ENCODE measurements around the gene ZNRF3.
"Not testable (repeated sequence)": the region's sequence is repeated elsewhere in the genome, so short reads cannot be mapped to it uniquely, and the experiment has no call there.

The ZNRF3 gene

DNA sequence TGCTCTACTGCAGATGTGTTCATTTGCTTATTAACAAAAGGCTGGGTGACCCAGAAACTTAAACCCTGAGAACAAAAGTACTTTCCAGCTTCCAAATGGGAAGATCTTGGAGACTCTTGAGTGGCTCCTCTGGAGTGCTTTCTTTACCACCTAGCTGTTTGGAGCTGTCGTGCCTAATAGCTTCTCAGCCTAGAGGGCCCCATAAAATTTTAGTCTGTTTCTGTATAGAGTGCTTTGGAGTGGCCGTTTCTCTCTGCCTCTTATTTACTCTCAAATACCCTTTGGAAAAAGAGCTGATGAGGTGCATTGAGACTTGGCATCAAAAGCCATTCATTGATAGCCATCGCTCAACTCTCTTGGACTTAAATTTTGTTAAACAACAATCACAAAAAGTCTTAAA lies 50.7 kb downstream of the ZNRF3 start:
- DNase-seq, result no peak

DNA sequence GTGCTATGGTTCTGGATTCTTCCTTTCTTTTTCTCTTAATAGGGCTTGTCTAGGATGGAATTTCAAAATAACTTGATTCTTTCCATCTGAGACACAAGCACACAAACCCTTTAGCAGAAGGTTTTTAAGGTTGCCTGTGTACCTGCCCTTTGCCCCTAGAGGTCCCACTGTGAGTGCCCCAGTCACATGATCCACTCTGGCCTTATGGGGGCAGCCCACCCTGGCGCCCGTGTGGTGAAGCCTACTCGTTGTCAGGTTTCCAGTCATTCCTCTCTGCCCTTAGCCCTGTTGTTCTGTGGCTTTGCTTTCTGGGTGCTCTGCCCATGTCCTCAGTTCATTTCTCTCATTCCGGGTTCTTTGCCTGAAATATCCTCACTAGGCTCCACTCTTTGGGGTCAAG lies 51.8 kb downstream of the ZNRF3 start:
- DNase-seq, result no peak

DNA sequence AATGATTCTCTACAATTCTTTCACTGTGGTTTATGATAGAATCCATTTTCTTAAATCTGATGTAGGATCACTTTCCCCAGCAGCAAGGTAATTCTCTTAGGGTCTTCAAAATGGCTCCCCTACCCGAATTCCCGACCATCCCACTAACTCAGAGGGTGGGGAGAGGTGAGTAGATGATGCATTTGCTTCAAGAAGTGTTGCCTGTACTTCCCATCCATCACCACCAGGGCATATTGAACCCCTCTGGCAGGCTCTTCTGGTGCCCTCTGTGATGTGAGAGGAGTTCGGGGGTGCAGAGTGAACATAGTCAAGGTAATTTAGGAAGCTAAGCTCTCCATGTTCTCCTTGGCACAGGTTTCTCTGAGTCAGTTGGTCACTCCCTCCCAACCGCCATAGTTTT lies 52.3 kb downstream of the ZNRF3 start:
- DNase-seq, result no peak

DNA sequence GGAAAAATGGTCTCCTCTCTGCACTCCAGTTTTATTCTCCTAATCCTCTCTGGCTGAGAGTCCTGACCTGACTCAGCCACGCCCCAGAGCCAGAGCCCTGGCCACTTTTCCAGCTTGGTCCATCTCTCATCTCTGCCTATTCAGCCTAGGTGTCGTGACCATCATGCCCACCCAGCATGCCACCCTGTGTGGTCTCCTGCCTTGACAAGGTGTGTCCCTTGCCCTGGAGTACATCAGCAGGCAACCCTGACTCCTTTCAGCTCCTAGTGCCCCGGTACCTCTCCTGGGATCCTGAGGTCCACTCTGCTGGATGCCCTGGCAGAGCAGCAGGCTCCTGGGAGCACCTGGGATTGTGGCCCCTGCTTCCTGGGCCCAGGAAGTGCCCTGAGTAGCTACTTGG lies 52.8 kb downstream of the ZNRF3 start:
- no peak for DNase-seq

DNA sequence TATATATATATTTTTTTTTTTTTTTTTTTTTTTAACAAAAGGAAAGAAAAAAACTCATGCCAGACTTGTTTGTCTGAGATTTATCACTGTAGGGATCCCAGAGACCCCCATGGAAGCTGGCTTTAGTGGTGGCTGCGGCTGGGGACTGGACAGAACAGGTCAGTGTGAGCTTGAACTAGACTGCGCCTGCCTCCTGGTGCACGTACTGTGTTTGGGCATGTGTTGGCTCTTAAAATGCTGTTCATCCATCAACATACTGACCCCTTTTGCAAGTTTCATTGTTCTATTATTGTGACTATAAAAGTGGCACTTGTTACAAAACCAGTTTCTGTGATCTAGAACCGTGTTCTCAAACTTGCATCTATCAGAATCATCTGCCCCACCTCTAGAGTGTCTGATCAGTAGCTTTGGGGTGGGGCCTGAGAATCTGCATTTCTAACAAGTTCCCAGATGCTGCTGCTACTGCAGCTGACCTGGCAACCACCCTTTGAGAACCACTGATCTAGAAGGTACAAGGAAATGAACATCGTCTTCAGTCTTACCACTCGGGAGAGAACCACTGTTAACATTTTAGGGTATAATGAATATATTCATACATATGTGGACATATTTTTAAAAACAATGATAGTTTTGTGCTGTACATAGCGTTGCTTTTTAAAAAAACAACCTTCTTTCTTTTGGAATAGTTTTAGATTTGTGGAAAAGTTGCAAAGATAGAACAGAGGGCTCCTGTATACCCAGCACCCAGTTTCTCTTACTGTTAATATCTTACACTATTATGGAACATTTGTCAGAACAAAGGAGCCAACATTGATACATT lies 54.0 kb downstream of the ZNRF3 start:
- DNase-seq, result no peak

DNA sequence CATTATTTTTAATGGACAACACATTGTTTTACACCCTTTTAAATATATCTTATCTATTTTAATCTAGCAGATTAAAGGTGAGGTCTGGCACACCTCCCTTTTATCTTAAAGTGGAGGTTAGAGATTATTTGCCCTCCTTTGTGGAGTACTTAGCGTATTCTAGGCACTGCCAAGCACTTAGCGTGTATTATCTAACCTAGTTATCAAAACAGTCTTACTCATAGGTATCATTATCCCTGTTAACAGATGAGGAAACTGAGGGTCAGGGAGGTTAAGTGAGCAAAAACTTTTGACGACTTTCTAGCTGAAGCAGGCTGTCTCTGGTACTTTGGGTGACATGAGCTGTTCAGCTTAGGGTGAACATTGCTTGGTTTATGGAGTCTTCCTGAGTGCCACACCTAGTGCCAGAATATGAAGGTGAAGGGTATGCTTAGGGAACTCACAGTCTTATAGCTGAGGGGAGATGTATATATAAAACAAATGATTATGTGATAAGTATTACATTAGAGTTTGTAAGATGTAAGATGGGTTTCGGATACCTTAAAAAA lies 55.0 kb downstream of the ZNRF3 start:
- DNase-seq, result no peak

DNA sequence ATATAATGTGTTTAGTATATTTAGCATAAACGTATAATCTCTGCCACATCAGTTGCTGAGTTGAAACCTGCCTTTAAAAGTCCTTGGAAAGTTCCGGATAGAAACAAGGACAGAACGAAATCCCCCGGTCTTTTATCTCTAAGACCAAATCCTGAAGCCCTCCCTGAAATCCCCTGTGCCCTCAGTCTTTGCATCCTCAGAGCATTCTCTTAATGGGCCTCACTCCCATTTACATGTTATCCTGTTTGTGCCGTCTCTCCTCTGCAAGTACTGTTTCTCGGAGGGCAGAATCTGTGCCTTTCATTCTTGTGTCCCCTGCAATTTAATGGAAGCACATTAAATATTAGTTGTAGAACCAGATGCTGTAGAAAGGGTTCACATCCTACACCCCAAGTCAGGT lies 56.0 kb downstream of the ZNRF3 start:
- no peak for DNase-seq

DNA sequence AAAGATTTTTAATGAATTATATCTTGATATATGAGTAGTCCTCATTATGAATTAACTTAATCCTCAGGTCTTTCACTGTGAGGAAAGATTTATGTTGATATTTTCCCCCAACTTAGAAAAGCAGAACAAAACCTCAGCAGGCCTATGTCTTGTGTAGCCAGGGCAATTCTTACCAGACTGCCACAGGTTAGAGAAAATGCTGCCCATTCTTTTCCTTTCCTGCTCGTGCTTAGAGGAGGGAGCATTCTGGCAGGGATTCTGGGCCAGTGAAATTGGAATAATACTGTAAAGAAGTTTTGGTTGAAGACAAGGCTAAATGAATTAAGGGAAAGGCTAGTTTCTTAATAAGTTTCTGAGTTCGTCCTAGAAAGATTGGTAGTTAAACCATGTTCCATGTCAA lies 56.6 kb downstream of the ZNRF3 start:
- DNase-seq, result no peak

DNA sequence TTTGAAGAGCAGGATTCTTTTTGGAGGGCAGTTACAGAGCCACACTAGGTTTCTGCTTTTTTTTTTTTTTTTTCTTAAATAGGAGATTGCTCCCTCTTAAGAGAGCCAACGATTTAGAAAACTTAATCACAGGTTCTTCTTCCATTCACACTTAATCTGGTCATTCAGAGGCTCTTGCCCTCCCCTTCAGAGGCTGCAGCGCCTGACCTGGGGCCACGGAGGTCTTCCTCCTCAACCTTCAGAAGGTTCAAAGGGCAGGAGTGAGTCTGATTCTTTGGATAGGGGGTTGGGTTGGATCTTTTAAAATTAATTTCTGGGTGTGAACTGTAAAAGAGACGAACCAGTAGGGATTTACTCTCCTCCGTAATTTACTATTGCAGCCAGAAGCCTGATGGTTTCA lies 57.1 kb downstream of the ZNRF3 start:
- no peak for DNase-seq

DNA sequence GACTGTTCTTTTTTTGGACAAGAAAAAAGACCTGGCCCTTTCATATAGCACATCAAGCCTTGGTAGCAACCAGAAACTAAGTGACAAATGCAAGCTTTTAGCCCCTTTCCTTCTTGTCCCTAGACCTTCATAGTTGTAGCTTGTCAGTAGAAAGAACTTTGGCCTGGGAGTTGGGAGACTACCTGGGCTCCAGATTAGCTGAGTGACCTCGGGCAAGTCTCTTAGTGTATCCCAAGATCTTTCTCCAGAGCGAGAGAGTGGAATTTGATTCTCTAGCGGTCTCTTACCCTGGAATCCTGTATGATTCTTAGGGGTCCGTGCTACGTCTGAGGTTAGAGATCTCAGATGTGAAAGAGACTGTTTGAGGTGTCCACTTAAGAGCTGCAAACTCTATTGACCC lies 59.0 kb downstream of the ZNRF3 start:
- no peak for DNase-seq

DNA sequence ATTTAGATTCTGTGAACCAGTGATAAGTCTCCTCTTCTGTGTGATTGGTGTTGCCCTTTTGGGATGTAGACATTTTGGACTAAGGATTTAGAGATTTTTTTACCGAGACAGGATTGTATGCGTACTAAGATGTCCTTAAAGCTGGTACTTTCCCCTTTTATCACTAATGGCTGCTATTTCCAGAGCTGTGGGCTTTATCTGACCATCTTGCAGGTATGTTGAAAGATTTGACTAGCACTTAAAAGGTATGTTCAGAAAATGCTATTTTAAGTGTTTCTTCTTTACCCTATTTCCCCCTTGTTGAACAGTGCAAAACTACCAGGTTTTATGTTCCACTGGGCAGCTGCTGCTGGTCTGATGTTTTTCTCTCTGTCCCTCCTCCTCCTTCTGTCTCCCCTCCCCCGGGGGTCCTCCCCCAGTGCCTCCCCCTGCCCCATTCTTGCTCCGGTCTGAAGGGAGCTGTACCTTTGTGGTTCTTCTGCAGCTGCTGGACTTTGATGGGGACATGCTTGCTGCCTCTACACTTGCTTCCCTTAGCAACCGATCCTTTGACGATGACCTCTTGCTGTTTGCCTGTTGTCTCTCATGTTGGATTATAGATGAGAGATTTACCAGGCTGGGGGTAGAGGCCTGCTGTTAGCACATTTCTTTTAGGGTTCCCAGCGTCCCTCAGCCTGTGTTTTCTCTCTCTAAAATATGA lies 59.6 kb downstream of the ZNRF3 start:
- no peak for DNase-seq

DNA sequence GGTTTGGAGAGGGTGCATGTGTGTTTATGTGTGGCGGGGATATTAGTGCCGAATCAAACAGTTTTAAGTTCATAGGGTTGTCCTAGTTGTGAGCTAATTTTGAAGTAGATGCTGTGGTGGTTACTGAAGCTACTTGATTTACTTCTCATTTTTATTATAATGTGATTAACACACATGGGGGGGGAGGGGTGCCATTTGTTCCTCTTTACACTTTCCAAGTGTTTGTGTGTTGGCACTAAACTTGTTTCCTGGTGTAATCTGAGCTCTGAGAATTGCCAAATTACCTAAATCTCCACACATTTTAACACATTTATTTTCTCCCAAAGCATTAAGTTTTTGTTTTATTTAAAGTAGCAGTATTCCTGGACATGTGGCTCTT lies 60.1 kb downstream of the ZNRF3 start:
- DNase-seq, result no peak

DNA sequence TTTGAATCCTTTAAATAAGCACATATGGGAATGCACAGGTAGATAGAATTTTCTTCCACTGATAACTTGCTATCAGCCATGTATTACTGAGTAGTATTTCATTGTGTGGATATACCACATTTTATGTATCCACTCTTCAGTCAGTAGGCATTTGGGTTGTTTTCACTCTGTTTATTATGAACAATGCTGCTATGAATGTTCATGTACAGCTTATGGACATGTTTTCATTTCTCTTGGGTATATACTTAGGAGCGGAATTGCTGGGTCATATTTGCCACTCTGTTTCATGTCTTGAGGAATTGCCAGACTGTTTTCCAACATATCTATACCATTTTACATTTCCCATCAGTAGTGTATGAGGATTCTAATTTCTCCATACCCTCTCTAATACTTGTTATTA lies 63.8 kb downstream of the ZNRF3 start:
- DNase-seq, result no peak

DNA sequence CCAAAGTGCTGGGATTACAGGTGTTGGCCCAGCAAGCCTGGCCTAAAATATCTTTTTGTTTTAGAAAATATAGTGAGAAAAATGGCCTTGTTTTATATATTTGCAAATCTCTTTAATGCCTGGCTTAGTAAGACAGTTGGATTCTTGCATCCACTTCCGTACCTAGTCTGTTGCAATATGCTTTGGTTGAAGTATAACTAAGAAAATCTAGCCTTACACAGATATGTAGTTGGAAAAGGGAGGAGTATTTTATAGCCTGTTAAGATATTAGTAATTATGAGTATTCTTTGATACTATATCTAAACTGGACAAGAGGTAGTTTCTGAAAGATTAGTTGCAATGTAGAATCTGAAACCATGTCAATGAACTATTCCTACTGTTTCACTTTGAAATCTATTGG lies 65.1 kb downstream of the ZNRF3 start:
- DNase-seq, result no peak

DNA sequence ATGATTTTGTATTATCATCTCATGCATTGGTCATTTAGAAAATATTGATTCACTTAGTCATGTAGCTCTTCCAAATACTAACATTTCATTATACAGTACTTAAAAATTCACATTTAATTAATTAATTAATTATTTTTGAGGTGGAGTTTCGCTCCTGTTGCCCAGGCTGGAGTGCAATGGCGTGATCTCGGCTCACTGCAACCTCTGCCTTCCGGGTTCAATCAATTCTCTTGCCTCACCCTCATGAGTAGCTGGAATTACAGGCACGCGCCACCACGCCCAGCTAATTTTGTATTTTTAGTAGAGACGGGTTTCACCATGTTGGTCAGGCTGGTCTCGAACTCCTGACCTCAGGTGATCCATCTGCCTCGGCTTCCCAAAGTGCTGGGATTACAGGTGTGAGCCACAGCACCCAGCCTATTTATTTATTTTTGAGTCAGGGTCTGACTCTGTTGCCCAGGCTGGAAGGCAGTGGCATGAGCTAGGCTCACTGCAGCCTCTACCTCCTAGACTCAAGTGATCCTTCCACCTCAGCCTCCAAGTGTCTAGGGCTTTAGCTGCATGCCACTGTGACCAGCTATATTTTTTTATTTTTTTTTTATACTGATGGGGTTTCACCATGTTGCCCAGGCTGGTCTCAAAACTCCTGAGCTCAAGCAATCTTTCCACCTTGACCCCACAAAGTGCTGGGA lies 65.6 kb downstream of the ZNRF3 start:
- DNase-seq, result not testable (repeated sequence)

DNA sequence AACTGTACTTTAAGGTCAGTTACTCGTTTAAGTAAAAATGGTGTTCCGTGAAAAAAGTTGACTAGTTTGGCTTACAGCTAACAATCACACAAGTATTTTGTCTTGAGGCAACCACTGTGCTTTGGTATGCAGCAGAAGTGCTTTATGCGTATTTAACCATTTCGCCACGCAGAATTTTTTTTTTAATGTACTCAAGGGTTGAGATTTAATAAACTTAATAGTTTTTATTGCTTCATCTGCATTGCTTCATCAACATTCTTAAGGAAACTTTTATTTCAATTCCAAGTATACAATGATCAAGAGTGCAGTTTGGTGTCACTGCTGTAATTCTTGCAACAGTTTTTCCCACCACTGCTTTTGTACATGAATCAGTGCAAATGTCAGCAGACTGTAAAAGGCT lies 66.4 kb downstream of the ZNRF3 start:
- no peak for DNase-seq

DNA sequence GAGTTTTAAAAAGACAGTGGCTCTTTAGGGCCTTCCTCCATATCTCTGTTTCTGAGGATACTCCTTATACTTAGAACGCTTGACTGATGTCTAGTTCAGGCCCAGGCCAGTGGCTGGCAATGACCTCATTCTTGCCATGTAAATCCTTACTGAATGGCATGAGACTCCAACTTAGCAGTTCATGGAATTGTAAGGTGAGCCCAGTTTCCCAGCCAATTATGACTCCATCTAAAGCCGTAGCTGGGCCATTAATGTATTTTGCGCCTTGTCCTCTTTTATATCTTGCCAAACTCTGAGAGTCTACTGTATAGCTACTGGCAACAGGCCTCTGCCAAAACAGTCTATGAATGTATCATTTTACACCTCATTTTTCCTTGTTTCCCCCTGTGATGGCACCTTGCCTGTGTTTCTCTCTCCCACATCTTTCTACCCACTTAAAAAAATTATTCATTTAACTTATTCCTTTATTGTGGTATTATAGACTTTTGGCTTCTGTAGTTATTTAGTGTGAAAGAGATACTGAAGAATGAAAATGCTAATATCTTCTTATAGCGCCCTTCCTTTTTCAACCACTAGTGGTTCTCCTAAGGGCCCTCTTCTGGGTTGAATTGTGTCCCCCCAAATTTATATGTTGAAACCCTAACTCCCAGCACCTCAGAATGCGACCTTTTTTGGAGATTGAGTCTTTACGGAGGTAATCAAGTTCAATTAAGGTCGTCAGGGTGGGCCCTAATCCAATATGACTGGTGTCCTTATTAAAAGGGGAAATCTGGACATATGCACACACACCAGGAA lies 67.4 kb downstream of the ZNRF3 start:
- DNase-seq, result no peak

DNA sequence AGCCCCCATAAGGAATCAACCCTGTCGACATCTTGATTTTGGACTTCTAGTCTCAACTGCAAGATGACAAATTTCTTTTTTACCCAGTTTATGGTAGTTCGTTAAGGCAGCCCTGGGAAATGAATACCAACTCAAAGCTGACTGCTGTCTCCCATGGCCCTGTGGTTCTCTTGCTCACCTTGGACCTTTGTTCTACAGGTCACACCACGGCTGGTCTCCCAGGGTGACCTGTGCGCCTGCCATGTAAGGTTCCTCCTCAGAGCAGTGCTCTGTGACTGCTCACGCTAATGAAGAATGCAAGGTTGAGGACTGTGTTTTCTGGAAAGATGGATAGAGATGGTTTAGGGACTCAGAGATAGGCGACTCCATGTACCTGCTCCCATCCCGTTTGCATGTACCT lies 68.2 kb downstream of the ZNRF3 start:
- DNase-seq, result no peak

DNA sequence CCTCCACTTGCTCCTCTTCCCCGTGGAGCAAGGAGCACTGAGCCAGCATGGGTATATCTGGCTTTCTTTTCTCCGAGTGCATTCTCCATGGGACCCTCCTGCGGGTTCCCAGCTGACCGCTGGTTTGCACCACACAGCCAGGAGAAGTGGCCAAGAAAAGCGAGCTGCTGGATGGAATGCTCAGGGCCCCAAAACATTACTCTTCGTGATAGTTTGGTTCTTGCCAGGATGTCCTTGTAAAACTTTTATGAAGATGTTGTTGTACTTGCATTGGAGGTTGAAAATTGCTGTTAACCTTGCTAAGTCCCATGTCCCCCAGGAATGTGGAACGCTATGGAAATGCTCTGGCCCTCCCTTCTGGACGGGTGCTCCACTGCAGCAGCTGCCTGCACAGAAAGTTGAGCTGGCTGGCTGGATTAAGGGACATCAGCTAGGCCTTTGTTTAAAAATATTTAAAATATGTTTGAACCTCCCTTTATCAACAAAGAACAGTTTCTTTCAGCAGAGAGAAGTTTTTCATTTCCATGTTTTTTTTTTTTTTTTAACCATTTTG lies 68.7 kb downstream of the ZNRF3 start:
- no peak for DNase-seq

DNA sequence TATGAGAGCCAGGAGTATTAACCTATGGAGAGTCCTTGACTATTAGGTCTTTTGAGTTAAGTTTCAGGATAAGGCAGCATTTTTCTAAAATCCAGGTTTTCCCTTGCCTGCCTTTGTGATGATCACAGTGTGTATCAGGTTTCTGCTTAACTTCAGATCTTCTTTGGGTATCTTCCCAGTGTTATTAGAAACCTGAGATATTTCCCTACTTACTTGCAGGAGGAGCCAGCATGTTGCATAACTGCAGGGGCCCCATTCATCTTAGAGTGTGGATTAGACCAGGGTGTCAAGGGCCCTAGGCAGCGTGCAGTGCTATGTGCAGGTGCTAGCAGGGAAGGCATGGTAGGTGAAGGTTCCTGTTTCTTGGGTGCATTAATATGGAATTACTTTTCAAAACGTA lies 69.5 kb downstream of the ZNRF3 start:
- no peak for DNase-seq

DNA sequence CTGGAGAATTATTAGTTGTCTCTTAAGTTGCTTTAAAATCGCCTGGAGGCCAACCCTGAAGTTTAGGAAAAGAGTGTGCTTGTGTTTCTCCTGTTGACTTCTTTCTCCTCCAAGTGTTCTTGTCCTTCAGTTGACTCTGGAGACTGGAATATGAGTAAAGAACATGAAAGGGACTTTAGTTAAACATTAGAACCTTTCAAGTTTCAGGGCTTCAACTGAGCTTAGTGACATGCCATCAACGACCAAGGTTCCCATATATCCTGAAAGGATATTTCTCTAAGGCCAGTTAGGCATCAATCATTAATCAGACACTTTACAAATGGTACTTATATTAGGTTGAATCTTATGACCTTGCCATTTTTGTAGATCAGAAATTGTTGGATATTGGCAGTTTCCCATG lies 70.0 kb downstream of the ZNRF3 start:
- no peak for DNase-seq

DNA sequence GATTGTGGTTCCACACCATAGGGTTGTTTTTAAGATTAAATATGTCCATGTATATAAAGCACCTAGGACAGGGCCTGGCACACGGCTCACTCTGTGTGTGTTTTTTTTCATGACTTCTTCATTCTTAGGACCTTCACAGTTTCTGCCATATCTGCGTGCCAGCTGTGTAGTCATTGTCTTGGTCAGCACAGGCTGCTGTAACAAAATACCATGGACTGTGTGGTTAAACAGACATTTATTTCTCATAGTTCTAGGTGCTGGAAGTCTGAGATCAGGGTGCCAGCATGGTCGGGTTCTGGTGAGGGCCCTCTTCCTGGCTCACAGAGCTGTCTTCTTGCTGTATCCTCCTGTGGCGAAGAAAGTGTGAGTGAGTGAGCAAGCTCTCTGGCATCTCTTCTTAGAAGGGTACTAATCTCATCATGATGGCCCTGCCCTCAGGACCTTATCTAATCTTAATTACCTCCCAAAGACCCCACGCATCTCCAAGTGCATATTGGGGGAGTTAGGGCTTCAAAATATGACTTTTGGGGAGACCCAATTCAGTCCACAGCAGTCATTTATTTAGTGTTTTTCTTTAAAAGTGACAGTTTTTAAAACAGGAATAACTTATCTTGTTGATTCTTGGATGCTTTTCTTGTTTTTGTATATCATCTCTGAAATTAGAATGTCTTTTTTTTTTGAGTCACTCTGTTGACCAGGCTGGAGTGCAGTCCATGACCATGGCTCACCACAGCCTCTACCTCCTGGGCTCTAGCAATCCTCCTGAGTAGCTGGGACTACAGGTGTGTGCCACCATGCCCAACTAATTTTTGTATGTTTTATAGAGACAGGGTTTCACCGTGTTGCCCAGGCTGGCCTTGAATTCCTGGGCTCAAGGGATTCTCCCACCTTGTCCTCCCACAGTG lies 70.9 kb downstream of the ZNRF3 start:
- no peak for DNase-seq
